ENCODE data around the gene KCNJ18.
"Not testable (repeated sequence)": the region's sequence is repeated elsewhere in the genome, so short reads cannot be mapped to it uniquely, and the experiment has no call there.

Gene KCNJ18

DNA sequence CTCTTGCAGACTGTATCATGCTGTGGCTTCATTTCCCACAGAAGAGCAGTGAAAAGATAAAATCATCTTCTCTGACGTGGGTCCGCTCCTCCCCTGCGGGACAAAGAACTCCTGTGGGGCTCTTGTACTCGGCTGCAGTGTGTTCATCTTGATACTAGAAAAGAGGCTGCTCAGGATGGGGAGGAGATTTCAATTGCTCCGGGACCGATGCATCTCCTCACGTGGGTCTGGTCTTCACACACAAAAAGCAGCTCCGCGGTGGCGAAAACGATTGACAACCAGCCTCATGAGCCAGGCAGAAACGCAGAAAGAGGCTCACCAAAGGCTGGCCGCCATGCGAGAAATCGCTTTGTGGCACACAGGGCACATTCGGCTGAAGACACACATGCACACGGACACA, 14.4 kb upstream of the KCNJ18 start:
- TF ChIP-seq CTCF (IDR thresholded peaks at IDR 0.05; ENCODE audit: insufficient read depth, missing control alignments) = no peak
- FAIRE-seq = no peak
- no peak for DNase-seq (ENCODE audit: insufficient read length, low spot score)

- FAIRE-seq (no peak), DNase-seq (ENCODE audit: insufficient read length, low spot score) (no peak)
- TF ChIP-seq CTCF (IDR thresholded peaks at IDR 0.05; ENCODE audit: insufficient read depth, missing control alignments) = no peak
Measured at GRCh38 chr17:21678393-21679081, 13.8 kb upstream of the KCNJ18 start.

GRCh38 chr17:21679256-21680146, 12.8 kb upstream of the KCNJ18 start:
- TF ChIP-seq CTCF (IDR thresholded peaks at IDR 0.05; ENCODE audit: insufficient read depth, missing control alignments) = peak; percentile 36

DNA sequence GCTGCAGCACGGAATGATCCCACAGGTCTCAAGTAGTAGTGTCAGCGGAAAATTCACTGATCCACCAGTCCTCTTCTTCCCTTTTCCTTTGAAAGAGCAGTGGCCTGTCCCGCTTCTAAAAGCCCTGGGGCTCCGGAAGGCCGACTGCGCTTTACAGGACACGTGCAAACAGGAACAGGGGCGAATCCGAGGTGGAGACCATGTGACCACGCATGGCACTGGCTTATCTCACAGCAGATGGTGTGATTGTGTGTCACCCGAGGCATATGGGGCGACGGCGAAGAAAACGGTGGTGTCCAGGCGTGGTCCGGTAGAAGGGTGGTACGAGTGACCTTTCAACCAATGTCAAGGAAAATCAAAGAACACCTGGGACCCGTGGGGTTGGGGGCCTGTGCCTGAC, 12.0 kb upstream of the KCNJ18 start:
- FAIRE-seq = no peak
- TF ChIP-seq CTCF (IDR thresholded peaks at IDR 0.05; ENCODE audit: insufficient read depth, missing control alignments) = no peak
- DNase-seq (ENCODE audit: insufficient read length, low spot score) = no peak

More at GRCh38 chr17:21679256-21680146, 12.8 kb upstream of the KCNJ18 start:
- DNase-seq (ENCODE audit: insufficient read length, low spot score) (no peak), FAIRE-seq (no peak)

- DNase-seq (ENCODE audit: insufficient read length, low spot score); FAIRE-seq: not testable (repeated sequence)
Measured at GRCh38 chr17:21680850-21681351, 11.4 kb upstream of the KCNJ18 start.

DNA sequence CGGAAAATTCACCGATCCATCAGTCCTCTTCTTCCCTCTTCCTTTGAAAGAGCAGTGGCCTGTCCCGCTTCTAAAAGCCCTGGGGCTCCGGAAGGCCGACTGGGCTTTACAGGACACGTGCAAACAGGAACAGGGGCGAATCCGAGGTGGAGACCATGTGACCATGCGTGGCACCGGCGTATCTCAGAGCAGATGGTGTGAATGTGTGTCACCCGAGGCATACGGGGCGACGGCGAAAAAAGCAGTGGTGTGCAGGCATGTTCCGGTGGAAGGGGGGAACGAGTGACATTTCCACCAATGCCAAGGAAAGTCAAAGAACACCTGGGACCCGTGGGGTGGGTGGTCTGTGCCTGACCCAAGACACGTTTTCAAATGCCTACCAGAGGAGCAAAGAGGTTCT, 10.7 kb upstream of the KCNJ18 start:
- DNase-seq (ENCODE audit: insufficient read length, low spot score); FAIRE-seq: not testable (repeated sequence)

DNA sequence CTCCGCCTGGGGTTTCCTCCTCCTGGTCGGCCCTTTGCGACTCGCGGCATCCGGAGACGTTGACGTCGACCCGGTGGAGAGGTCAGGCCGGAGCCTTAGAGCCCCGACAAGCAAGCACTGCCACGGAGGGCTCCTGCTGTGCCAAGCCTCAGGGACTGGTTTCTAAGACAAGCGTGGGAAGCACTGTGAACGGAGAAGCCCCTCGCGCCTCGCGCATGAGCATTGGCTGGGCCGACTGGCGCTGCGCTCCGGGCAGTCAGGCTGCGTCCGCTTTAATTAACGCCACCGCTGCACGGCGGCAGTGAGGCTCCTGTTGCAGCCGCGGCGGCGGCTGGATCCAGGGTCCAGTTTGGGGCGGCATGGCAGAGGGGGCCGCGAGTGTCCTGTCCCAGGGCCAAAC, 10.2 kb upstream of the KCNJ18 start:
- not testable (repeated sequence) for FAIRE-seq; DNase-seq (ENCODE audit: insufficient read length, low spot score)

DNA sequence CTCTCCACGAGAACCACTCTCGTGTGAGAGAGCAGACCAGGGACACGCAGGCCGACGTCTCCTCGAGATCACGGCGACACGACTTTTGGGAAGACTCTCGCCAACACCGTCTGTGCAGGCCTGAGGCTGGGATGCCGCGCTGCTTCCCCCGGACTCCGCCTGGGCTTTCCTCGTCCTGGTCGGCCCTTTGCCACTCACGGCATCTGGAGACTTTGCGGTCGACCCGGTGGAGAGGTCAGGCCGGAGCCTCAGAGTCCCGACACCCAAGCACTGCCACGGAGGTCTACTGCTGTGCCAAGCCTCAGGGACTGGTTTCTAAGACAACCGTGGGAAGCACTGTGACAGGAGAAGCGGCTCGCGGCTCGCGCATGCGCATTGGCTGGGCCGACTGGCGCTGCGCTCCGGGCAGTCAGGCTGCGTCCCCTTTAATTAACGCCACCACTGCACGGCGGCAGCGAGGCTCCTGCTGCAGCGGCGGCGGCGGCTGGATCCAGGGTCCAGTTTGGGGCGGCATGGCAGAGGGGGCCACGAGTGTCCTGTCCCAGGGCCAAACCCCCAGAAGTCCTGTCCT, 9.1 kb upstream of the KCNJ18 start:
- not testable (repeated sequence) for FAIRE-seq; DNase-seq (ENCODE audit: insufficient read length, low spot score)

DNA sequence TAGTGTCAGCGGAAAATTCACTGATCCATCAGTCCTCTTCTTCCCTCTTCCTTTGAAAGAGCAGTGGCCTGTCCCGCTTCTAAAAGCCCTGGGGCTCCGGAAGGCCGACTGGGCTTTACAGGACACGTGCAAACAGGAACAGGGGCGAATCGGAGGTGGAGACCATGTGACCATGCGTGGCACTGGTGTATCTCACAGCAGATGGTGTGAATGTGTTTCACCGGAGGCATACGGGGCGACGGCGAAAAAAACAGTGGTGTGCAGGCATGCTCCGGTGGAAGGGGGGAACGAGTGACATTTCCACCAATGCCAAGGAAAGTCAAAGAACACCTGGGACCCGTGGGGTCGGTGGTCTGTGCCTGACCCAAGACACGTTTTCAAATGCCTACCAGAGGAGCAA, 8.4 kb upstream of the KCNJ18 start:
- DNase-seq (ENCODE audit: insufficient read length, low spot score); FAIRE-seq: not testable (repeated sequence)

DNA sequence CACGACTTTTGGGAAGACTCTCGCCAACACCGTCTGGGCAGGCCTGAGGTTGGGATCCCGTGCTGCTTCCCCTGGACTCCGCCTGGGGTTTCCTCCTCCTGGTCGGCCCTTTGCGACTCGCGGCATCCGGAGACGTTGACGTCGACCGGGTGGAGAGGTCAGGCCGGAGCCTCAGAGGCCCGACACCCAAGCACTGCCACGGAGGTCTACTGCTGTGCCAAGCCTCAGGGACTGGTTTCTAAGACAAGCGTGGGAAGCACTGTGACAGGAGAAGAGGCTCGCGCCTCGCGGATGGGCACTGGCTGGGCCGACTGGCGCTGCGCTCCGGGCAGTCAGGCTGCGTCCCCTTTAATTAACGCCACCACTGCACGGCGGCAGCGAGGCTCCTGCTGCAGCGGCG, 7.9 kb upstream of the KCNJ18 start:
- DNase-seq (ENCODE audit: insufficient read length, low spot score); FAIRE-seq: not testable (repeated sequence)

GRCh38 chr17:21685061-21685795, 7.1 kb upstream of the KCNJ18 start:
- not testable (repeated sequence) for FAIRE-seq; DNase-seq (ENCODE audit: insufficient read length, low spot score)

All from D721Med (cell line).